HepG2 (cell line): ENCODE data around the gene CEP128. TPM values are rescaled to one million over a fixed set of nuclear protein-coding genes. Genes with fewer than 3 reads are reported as not detected.

Source experiments
- ATAC-seq: fragments of 200-7000 bp; cut with Tn5 transposase; 3 replicates; pipeline ENCODE4 v1.9.1; 2020; ENCODE audit warnings: mild to moderate bottlenecking, moderate library complexity
- BruUV-seq: library from RNA; stranded (reverse); fragments of 400-500 nt; replicated peaks from 2 replicates; lab custom pipeline; 2021; lab: Mats Ljungman, UMichigan
- CTCF ChIA-PET: fragments of 300-600 bp; formaldehyde crosslinking; extraction: SDS; loops from one replicate; lab custom pipeline; 2021; ENCODE audit warnings: low total read pairs, inconsistent platforms, low intra/inter-chr PET ratio; lab: Yijun Ruan, JAX
- POLR2A ChIA-PET: fragments of 350-600 bp; sonication (Branson Sonifier 250); formaldehyde crosslinking; loops from one replicate; lab custom pipeline; 2020; ENCODE audit warnings: antibody characterized with exemption, inconsistent platforms; lab: Yijun Ruan, JAX
- DNase-seq: peaks from one replicate; pipeline ENCODE4 v3.0.0-alpha.2; 2015; ENCODE audit warnings: low spot score
- FAIRE-seq: peaks from 3 replicates; lab custom pipeline; 2011; peaks lifted over from hg19 to GRCh38; lab: Jason Lieb, UNC
- H2AFZ ChIP-seq: one replicate; pipeline ENCODE4 v1.6.1; 2011; ENCODE audit warnings: low read length, inconsistent platforms
- H3K27ac ChIP-seq: fragments of 300-600 bp; 3 replicates; pipeline ENCODE4 v1.8.0; 2011; ENCODE audit warnings: mixed run types, mild to moderate bottlenecking, mixed read lengths, low read length, inconsistent platforms; ENCODE audit not compliant: insufficient read depth; ENCODE audit errors: extremely low read length
- H3K27me3 ChIP-seq, 2 experiments: fragments of 200-600 bp in 1 of 2; 2 replicates in 1 of 2; 3 replicates in 1 of 2; pipeline versions ENCODE4 v1.6.0 to v1.8.0; 2011; ENCODE audit warnings: low read length in 2 of 2, mild to moderate bottlenecking in 2 of 2, moderate library complexity in 2 of 2, inconsistent platforms in 1 of 2; ENCODE audit not compliant: insufficient read depth in 2 of 2, control insufficient read depth in 1 of 2
- H3K36me3 ChIP-seq, 2 experiments: fragments of 200-600 bp in 1 of 2; replicated peaks in 1 of 2; 2 replicates in 1 of 2; 3 replicates in 1 of 2; pipeline versions ENCODE4 v1.5.1 to v1.8.0; 2011; ENCODE audit warnings: low read length in 2 of 2, inconsistent platforms in 1 of 2; ENCODE audit not compliant: insufficient read depth in 2 of 2, control insufficient read depth in 1 of 2
- H3K4me1 ChIP-seq: 2 replicates; pipeline ENCODE4 v1.5.1; 2012; ENCODE audit warnings: low read length, inconsistent platforms; ENCODE audit not compliant: insufficient read depth
- H3K4me2 ChIP-seq: 2 replicates; pipeline ENCODE4 v1.6.0; 2011; ENCODE audit warnings: low read depth, low read length, inconsistent platforms
- H3K4me3 ChIP-seq, 3 experiments: fragments of 200-600 bp in 1 of 3; sonication (generic), shearing (Covaris generic) in 1 of 3; replicated peaks in 1 of 3; 2 replicates each; pipeline ENCODE4 v1.5.1; 2011 to 2016; ENCODE audit warnings: low read length in 3 of 3, inconsistent platforms in 2 of 3, low read depth in 2 of 3, mild to moderate bottlenecking in 2 of 3, control low read depth in 1 of 3, mixed read lengths in 1 of 3; ENCODE audit not compliant: insufficient read depth in 1 of 3
- H3K79me2 ChIP-seq: one replicate; pipeline ENCODE4 v1.6.1; 2011; ENCODE audit warnings: low read length, inconsistent platforms; ENCODE audit not compliant: insufficient read depth
- H3K9ac ChIP-seq: 2 replicates; pipeline ENCODE4 v1.6.0; 2011; ENCODE audit warnings: mild to moderate bottlenecking, low read depth, low read length, inconsistent platforms; ENCODE audit not compliant: insufficient read depth
- H3K9me3 ChIP-seq: 2 replicates; pipeline ENCODE4 v1.5.1; 2012; ENCODE audit warnings: mild to moderate bottlenecking, low read length
- H4K20me1 ChIP-seq: 2 replicates; pipeline ENCODE4 v1.6.0; 2011; ENCODE audit warnings: inconsistent platforms, mild to moderate bottlenecking, low read length, moderate library complexity; ENCODE audit not compliant: insufficient read depth
- AFF4 ChIP-seq: sonication (generic); formaldehyde crosslinking; IDR thresholded peaks from 2 replicates; pipeline ENCODE4 v1.4.0; 2020; ENCODE audit warnings: missing genetic modification reagents
- FIP1L1 ChIP-seq: fragments of 200-400 bp; formaldehyde crosslinking; IDR thresholded peaks from 2 replicates; pipeline ENCODE4 v1.6.1; 2018; ENCODE audit warnings: low read depth, mild to moderate bottlenecking, low read length, moderate library complexity, borderline replicate concordance; ENCODE audit not compliant: insufficient read depth
- FOXC1 ChIP-seq: sonication (generic); formaldehyde crosslinking; IDR thresholded peaks from 2 replicates; pipeline ENCODE4 v1.8.0; 2022; ENCODE audit warnings: mild to moderate bottlenecking, missing genetic modification reagents, borderline replicate concordance
- NFYC ChIP-seq: IDR thresholded peaks from 2 replicates; pipeline ENCODE4 v1.6.1; 2016; ENCODE audit warnings: missing genetic modification reagents, missing compliant biosample characterization
- POGK ChIP-seq: sonication (generic); formaldehyde crosslinking; conservative IDR thresholded peaks from 2 replicates; pipeline ENCODE4 v1.8.0; 2022; ENCODE audit warnings: mild to moderate bottlenecking, moderate library complexity, missing genetic modification reagents
- SP5 ChIP-seq: IDR thresholded peaks from 2 replicates; pipeline ENCODE4 v1.6.1; 2016; ENCODE audit warnings: low read depth, borderline replicate concordance
- TBL1XR1 ChIP-seq: fragments of 150-350 bp; IDR thresholded peaks from 2 replicates; pipeline ENCODE4 v1.6.1; 2014; ENCODE audit warnings: borderline replicate concordance, low read length; ENCODE audit not compliant: partially characterized antibody
- ZBTB1 ChIP-seq: sonication (generic); formaldehyde crosslinking; IDR thresholded peaks from 2 replicates; pipeline ENCODE4 v1.4.0; 2020; ENCODE audit warnings: missing genetic modification reagents, borderline replicate concordance
- ZBTB25 ChIP-seq: IDR thresholded peaks from 2 replicates; pipeline ENCODE4 v1.6.1; 2018; ENCODE audit warnings: missing genetic modification reagents
- ZBTB3 ChIP-seq: sonication (generic); formaldehyde crosslinking; IDR thresholded peaks from 2 replicates; pipeline ENCODE4 v1.4.0; 2020; ENCODE audit warnings: low read depth, mild to moderate bottlenecking, moderate library complexity, missing genetic modification reagents, borderline replicate concordance
- ZNF260 ChIP-seq: sonication (generic); formaldehyde crosslinking; IDR thresholded peaks from 2 replicates; pipeline ENCODE4 v1.4.0; 2020; ENCODE audit warnings: missing genetic modification reagents, low read depth, mild to moderate bottlenecking, borderline replicate concordance
- ZNF281 ChIP-seq: sonication (generic); formaldehyde crosslinking; IDR thresholded peaks from 2 replicates; pipeline ENCODE4 v1.4.0; 2020; ENCODE audit warnings: missing genetic modification reagents, borderline replicate concordance
- ZNF367 ChIP-seq: sonication (generic); formaldehyde crosslinking; IDR thresholded peaks from 2 replicates; pipeline ENCODE4 v1.4.0; 2020; ENCODE audit warnings: missing genetic modification reagents, borderline replicate concordance
- WGBS: methylation state at CpG from one replicate; pipeline ENCODE4 v1.1.6; 2017; ENCODE audit warnings: low lambda C conversion rate; 5-methylcytosine and 5-hydroxymethylcytosine counted together
- in situ Hi-C: cut with HindIII; loops from 2 replicates; pipeline ENCODE4 v1.10.0; 2017; ENCODE audit warnings: low pct_unique_long_range_greater_than_20kb; ENCODE audit not compliant: extremely low pct_ligation_motif_present
- intact Hi-C: fragments of 100-400 bp; cut with micrococcal nuclease; formaldehyde crosslinking; loops from one replicate; pipeline ENCODE4 v1.10.0; 2022; ENCODE audit not compliant: unreplicated experiment
- polyA plus RNA-seq, 8 experiments: library from polyadenylated mRNA; depleted of rRNA in 3 of 8; stranded (reverse) in 7 of 8; unstranded in 1 of 8; fragments of >200 nt; fragmentation: Illumina TruSeq in 4 of 8; extraction: Trizol in 4 of 8; gene quantifications; 2 replicates each; pipeline versions ENCODE4 v1.2.1 to v1.2.3, GENCODE V29; 2011 to 2016; ENCODE audit warnings: low read depth in 4 of 8, missing spikeins in 1 of 8, mixed read lengths in 1 of 8; ENCODE audit not compliant: insufficient read depth in 1 of 8
- total RNA-seq, 5 experiments: library from RNA; depleted of rRNA; stranded (reverse); fragments of >200 nt; fragmentation: Illumina TruSeq; extraction: Trizol; gene quantifications; 2 replicates each; pipeline ENCODE4 v1.2.3, GENCODE V29; 2016; ENCODE audit warnings: low read depth in 1 of 5

The CEP128 gene
- total and polyA plus RNA-seq, 2 of the 13 experiments (the other 11 are each of a cell fraction or from before 2014, with no cell fraction given) = 1.3 to 7.5 TPM

GRCh38 chr14:80522936-80523335, 418.6 kb downstream of the CEP128 start (continued):
- TF ChIP-seq AFF4 (CRISPR knock-in tag) (no peak), SP5 (CRISPR knock-in tag) (no peak), ZBTB25 (no peak), NFYC (CRISPR knock-in tag) (no peak), FOXC1 (CRISPR knock-in tag) (no peak), POGK (CRISPR knock-in tag) (no peak)

GRCh38 chr14:80522411-80522810, 419.1 kb downstream of the CEP128 start:
- CTCF ChIA-PET = no interaction called here
- no peaks in the 10 kb centered on the region for H4K20me1 ChIP-seq
- no peaks in the 10 kb centered on the region for H3K4me1 ChIP-seq
- BruUV-seq = no TSS peak
- WGBS = 93% methylated on average over 1 of the region's 1 CpG
- no peaks in the 10 kb centered on the region for H3K9me3 ChIP-seq
- H3K79me2 ChIP-seq = no peaks in the 10 kb centered on the region
- in situ Hi-C loops = no loop called here
- H2AFZ ChIP-seq = no peak overlapping the region
- DNase-seq (no peak), FAIRE-seq (no peak), ATAC-seq (no peak)
- no peak overlapping the region for H3K4me2 ChIP-seq
- intact Hi-C loops = no loop called here
- TF ChIP-seq ZNF260 (CRISPR knock-in tag) (no peak), TBL1XR1 (no peak), ZNF367 (CRISPR knock-in tag) (no peak), FIP1L1 (no peak), ZBTB3 (CRISPR knock-in tag) (no peak), ZNF281 (CRISPR knock-in tag) (no peak), ZBTB1 (no peak)
- H3K27me3 ChIP-seq = no peaks in the 10 kb centered on the region
- no peak overlapping the region for H3K27ac ChIP-seq
- no peak overlapping the region for H3K9ac ChIP-seq
- no peak overlapping the region for H3K4me3 ChIP-seq
- POLR2A ChIA-PET = no interaction called here
- H3K36me3 ChIP-seq = no peaks in the 10 kb centered on the region
